ENCODE results near the gene KCNT2. TPM values are rescaled to one million over a fixed set of nuclear protein-coding genes. Genes with fewer than 3 reads are reported as not detected.

Gene KCNT2
- total and polyA plus RNA-seq, 10 of the 15 experiments (the other 5 are each of a cell fraction or from before 2014, with no cell fraction given) = not detected

- Histone ChIP-seq H3K4me3 (no peak overlapping the region), H3K79me2 (ENCODE audit: control insufficient read depth, insufficient read depth, low read length) (no peaks in the 10 kb centered on the region), H3K4me2 (ENCODE audit: control insufficient read depth, insufficient read depth) (no peak overlapping the region), H4K20me1 (ENCODE audit: control insufficient read depth, insufficient read depth) (no peaks in the 10 kb centered on the region), H2AFZ (ENCODE audit: control insufficient read depth, low read depth, low read length) (no peak overlapping the region), H3K4me1 (ENCODE audit: control insufficient read depth, insufficient read depth, low read length) (no peaks in the 10 kb centered on the region), H3K27ac (ENCODE audit: control insufficient read depth, insufficient read depth) (no peak overlapping the region), H3K27me3 (replicated peaks in 1 of 2; ENCODE audit: control insufficient read depth in 2 of 2, insufficient read depth in 2 of 2, low read length in 1 of 2) (no peaks in the 10 kb centered on the region), H3K36me3 (ENCODE audit: control insufficient read depth in 2 of 2, insufficient read depth in 2 of 2, low read length in 1 of 2) (no peaks in the 10 kb centered on the region), H3K9me3 (replicated peaks; ENCODE audit: control insufficient read depth, insufficient read depth, low read length) (no peaks in the 10 kb centered on the region), H3K9ac (ENCODE audit: control insufficient read depth, insufficient read depth, low read length) (no peak overlapping the region)
- BruUV-seq (replicated peaks) = no TSS peak
- ChIA-PET POLR2A (no interaction called here), CTCF (no interaction called here), RAD21 (ENCODE audit: unreplicated experiment) (no interaction called here), SMC1A (ENCODE audit: uncharacterized antibody, unreplicated experiment) (no interaction called here)
- FAIRE-seq = no peak
- intact Hi-C loops (cut with micrococcal nuclease; ENCODE audit: unreplicated experiment) (no loop called here), in situ Hi-C loops (cut with MboI) (no loop called here)
- no peak for ATAC-seq
- TF ChIP-seq JUND (IDR thresholded peaks at IDR 0.05; ENCODE audit: low read depth, low read length) = no peak
- TF ChIP-seq MTA3 (IDR thresholded peaks at IDR 0.05; ENCODE audit: borderline replicate concordance, low read length) = no peak
- TF ChIP-seq ZSCAN29 (IDR thresholded peaks at IDR 0.05) = no peak
- no peak for TF ChIP-seq RBBP5 (conservative IDR thresholded peaks at IDR 0.05)
- DNase-seq (ENCODE audit: low read depth, low spot score) = no peak
- 0% methylated on average over 2 of the region's 2 CpGs for WGBS (ENCODE audit: insufficient coverage, insufficient replicate concordance, low lambda C conversion rate, missing lambda C conversion rate)
Measured at GRCh38 chr1:196466166-196466565, 142.1 kb downstream of the KCNT2 start.

- FAIRE-seq (no peak), DNase-seq (ENCODE audit: low read depth, low spot score) (no peak), ATAC-seq (no peak)
- Histone ChIP-seq H3K27me3 (replicated peaks in 1 of 2; ENCODE audit: control insufficient read depth in 2 of 2, insufficient read depth in 2 of 2, low read length in 1 of 2) (no peaks in the 10 kb centered on the region), H2AFZ (ENCODE audit: control insufficient read depth, low read depth, low read length) (no peak overlapping the region), H3K4me2 (ENCODE audit: control insufficient read depth, insufficient read depth) (no peak overlapping the region), H3K4me1 (ENCODE audit: control insufficient read depth, insufficient read depth, low read length) (no peaks in the 10 kb centered on the region), H3K4me3 (no peak overlapping the region), H3K79me2 (ENCODE audit: control insufficient read depth, insufficient read depth, low read length) (no peaks in the 10 kb centered on the region), H3K36me3 (ENCODE audit: control insufficient read depth in 2 of 2, insufficient read depth in 2 of 2, low read length in 1 of 2) (no peaks in the 10 kb centered on the region), H3K27ac (ENCODE audit: control insufficient read depth, insufficient read depth) (no peak overlapping the region), H3K9ac (ENCODE audit: control insufficient read depth, insufficient read depth, low read length) (no peak overlapping the region), H3K9me3 (replicated peaks; ENCODE audit: control insufficient read depth, insufficient read depth, low read length) (no peaks in the 10 kb centered on the region), H4K20me1 (ENCODE audit: control insufficient read depth, insufficient read depth) (no peaks in the 10 kb centered on the region)
- no TSS peak for BruUV-seq (replicated peaks)
- ChIA-PET SMC1A (ENCODE audit: uncharacterized antibody, unreplicated experiment) (no interaction called here), RAD21 (ENCODE audit: unreplicated experiment) (no interaction called here), POLR2A (no interaction called here), CTCF (no interaction called here)
- TF ChIP-seq KLF5 (IDR thresholded peaks at IDR 0.05; ENCODE audit: partially characterized antibody) (no peak), TAF1 (IDR thresholded peaks at IDR 0.05; ENCODE audit: borderline replicate concordance, low read depth, low read length) (no peak), ZNF217 (IDR thresholded peaks at IDR 0.05) (no peak), MTA2 (IDR thresholded peaks at IDR 0.05; ENCODE audit: low read depth) (no peak)
- in situ Hi-C loops (cut with MboI) = no loop called here
- 79% methylated on average over 1 of the region's 1 CpG for WGBS (ENCODE audit: insufficient coverage, insufficient replicate concordance, low lambda C conversion rate, missing lambda C conversion rate)
- intact Hi-C loops (cut with micrococcal nuclease; ENCODE audit: unreplicated experiment) = no loop called here
Measured at GRCh38 chr1:196464480-196464941, 143.7 kb downstream of the KCNT2 start.

All from GM12878 (cell line).